Measurements from ENCODE around the gene PTPN4.

The PTPN4 gene

GRCh38 chr2:119943058-119943457 is 183.3 kb downstream of the PTPN4 start:
- Histone ChIP-seq H3K27me3 (ENCODE audit: insufficient read depth, poor library complexity, severe bottlenecking) (no peaks in the 10 kb centered on the region), H3K4me3 (replicated peaks; ENCODE audit: insufficient read depth, low read length) (no peak overlapping the region), H3K27ac (replicated peaks) (no peak overlapping the region)
- TF ChIP-seq REST (IDR thresholded peaks at IDR 0.05; ENCODE audit: insufficient replicate concordance, low read depth) (no peak), CTCF (IDR thresholded peaks at IDR 0.05; ENCODE audit: insufficient read depth, low read length) (no peak), GABPA (IDR thresholded peaks at IDR 0.05; ENCODE audit: low read depth) (no peak), SPI1 (IDR thresholded peaks at IDR 0.05; ENCODE audit: borderline replicate concordance, low read depth) (no peak), POLR2AphosphoS5 (IDR thresholded peaks at IDR 0.05; ENCODE audit: low read depth) (no peak)
- no peak for DNase-seq (ENCODE audit: low read depth in 1 of 2, low spot score in 1 of 2)

- TF ChIP-seq POLR2AphosphoS5 (IDR thresholded peaks at IDR 0.05; ENCODE audit: low read depth) (no peak), GABPA (IDR thresholded peaks at IDR 0.05; ENCODE audit: low read depth) (no peak), SPI1 (IDR thresholded peaks at IDR 0.05; ENCODE audit: borderline replicate concordance, low read depth) (no peak), REST (IDR thresholded peaks at IDR 0.05; ENCODE audit: insufficient replicate concordance, low read depth) (no peak), CTCF (IDR thresholded peaks at IDR 0.05; ENCODE audit: insufficient read depth, low read length) (no peak)
- no peak for DNase-seq (ENCODE audit: low read depth in 1 of 2, low spot score in 1 of 2)
Measured at GRCh38 chr2:119947535-119947934, 187.8 kb downstream of the PTPN4 start.

GRCh38 chr2:119950966-119951365 is 191.2 kb downstream of the PTPN4 start:
- TF ChIP-seq REST (IDR thresholded peaks at IDR 0.05; ENCODE audit: insufficient replicate concordance, low read depth) (no peak), GABPA (IDR thresholded peaks at IDR 0.05; ENCODE audit: low read depth) (no peak), CTCF (IDR thresholded peaks at IDR 0.05; ENCODE audit: insufficient read depth, low read length) (no peak), SPI1 (IDR thresholded peaks at IDR 0.05; ENCODE audit: borderline replicate concordance, low read depth) (no peak), POLR2AphosphoS5 (IDR thresholded peaks at IDR 0.05; ENCODE audit: low read depth) (no peak)
- no peak for DNase-seq (ENCODE audit: low read depth in 1 of 2, low spot score in 1 of 2)

More at GRCh38 chr2:119947535-119947934, 187.8 kb downstream of the PTPN4 start:
- no peaks in the 10 kb centered on the region for H3K27me3 ChIP-seq (ENCODE audit: insufficient read depth, poor library complexity, severe bottlenecking)
- no peak overlapping the region for H3K4me3 ChIP-seq (replicated peaks; ENCODE audit: insufficient read depth, low read length)
- H3K27ac ChIP-seq (replicated peaks): no peak overlapping the region

More at GRCh38 chr2:119950966-119951365, 191.2 kb downstream of the PTPN4 start:
- no peak overlapping the region for H3K4me3 ChIP-seq (replicated peaks; ENCODE audit: insufficient read depth, low read length)
- no peak overlapping the region for H3K27ac ChIP-seq (replicated peaks)
- H3K27me3 ChIP-seq (ENCODE audit: insufficient read depth, poor library complexity, severe bottlenecking): no peaks in the 10 kb centered on the region
